Duodenal mucosa (tissue), 2 donors: ENCODE results near the gene BTN1A1.

ENCODE experiments used
- H3K27ac ChIP-seq: one replicate; pipeline ENCODE4 v1.7.0; 2013; ENCODE audit warnings: low read depth, low read length
- H3K27me3 ChIP-seq, 2 donors: one replicate each; pipeline ENCODE4 v1.7.0; 2013; ENCODE audit warnings: low read length in 2 of 2, control low read depth in 1 of 2; ENCODE audit not compliant: insufficient read depth in 2 of 2, control insufficient read depth in 1 of 2
- H3K36me3 ChIP-seq, 2 donors: one replicate each; pipeline ENCODE4 v1.7.0; 2013; ENCODE audit warnings: low read length in 2 of 2, control low read depth in 1 of 2; ENCODE audit not compliant: insufficient read depth in 2 of 2, control insufficient read depth in 1 of 2
- H3K4me1 ChIP-seq, 2 donors: one replicate each; pipeline ENCODE4 v1.7.0; 2013; ENCODE audit warnings: low read length in 2 of 2, control low read depth in 1 of 2; ENCODE audit not compliant: insufficient read depth in 2 of 2, control insufficient read depth in 1 of 2
- H3K4me3 ChIP-seq, 2 donors: one replicate each; pipeline ENCODE4 v1.7.0; 2013; ENCODE audit warnings: low read length in 2 of 2, low read depth in 1 of 2
- H3K9ac ChIP-seq, 2 donors: one replicate each; pipeline ENCODE4 v1.7.0; 2013; ENCODE audit warnings: low read length in 2 of 2, low read depth in 1 of 2
- H3K9me3 ChIP-seq, 2 donors: one replicate each; pipeline ENCODE4 v1.7.0; 2013; ENCODE audit warnings: low read length in 2 of 2, control low read depth in 1 of 2; ENCODE audit not compliant: control insufficient read depth in 1 of 2

BTN1A1 gene

GRCh38 chr6:26550250-26550993, 50.3 kb downstream of the BTN1A1 start:
- Histone ChIP-seq H3K27me3 (no peaks in the 10 kb centered on the region), H3K9me3 (no peaks in the 10 kb centered on the region), H3K4me1 (peaks cover 7 to 11% of the 10 kb centered on the region in 2 donors), H3K9ac (no peak overlapping the region), H3K36me3 (peaks cover 5 to 10% of the 10 kb centered on the region in 2 donors), H3K4me3 (peak overlapping the region; percentile 69 to 83), H3K27ac (no peak overlapping the region)

GRCh38 chr6:26552205-26552604, 52.1 kb downstream of the BTN1A1 start:
- H3K27me3 ChIP-seq = no peaks in the 10 kb centered on the region
- H3K4me3 ChIP-seq = no peak overlapping the region
- H3K9me3 ChIP-seq = no peaks in the 10 kb centered on the region
- H3K9ac ChIP-seq = no peak overlapping the region
- H3K27ac ChIP-seq = no peak overlapping the region
- peaks cover 7 to 11% of the 10 kb centered on the region in 2 donors for H3K4me1 ChIP-seq
- no peaks in the 10 kb centered on the region for H3K36me3 ChIP-seq

GRCh38 chr6:26552640-26553188, 52.6 kb downstream of the BTN1A1 start:
- Histone ChIP-seq H3K9ac (peak overlapping the region in 1 of 2 donors; percentile 50), H3K27ac (no peak overlapping the region), H3K36me3 (no peaks in the 10 kb centered on the region), H3K4me1 (peaks cover 7 to 11% of the 10 kb centered on the region in 2 donors), H3K9me3 (no peaks in the 10 kb centered on the region), H3K4me3 (peak overlapping the region; percentile 70 to 89), H3K27me3 (no peaks in the 10 kb centered on the region)

- Histone ChIP-seq H3K27ac (no peak overlapping the region), H3K9me3 (no peaks in the 10 kb centered on the region), H3K36me3 (no peaks in the 10 kb centered on the region), H3K9ac (peak overlapping the region; percentile 50 to 76), H3K27me3 (no peaks in the 10 kb centered on the region), H3K4me3 (peak overlapping the region; percentile 70 to 89), H3K4me1 (peaks cover 7 to 11% of the 10 kb centered on the region in 2 donors)
These were observed 53.1 kb downstream of the BTN1A1 start for GRCh38 chr6:26553264-26553634.

GRCh38 chr6:26553635-26554446, 53.7 kb downstream of the BTN1A1 start:
- H3K27ac ChIP-seq = peak overlapping the region; percentile 36
- H3K4me1 ChIP-seq = peaks cover 7 to 11% of the 10 kb centered on the region in 2 donors
- H3K36me3 ChIP-seq = no peaks in the 10 kb centered on the region
- no peaks in the 10 kb centered on the region for H3K27me3 ChIP-seq
- H3K9me3 ChIP-seq = no peaks in the 10 kb centered on the region
- peak overlapping the region; percentile 70 to 89 for H3K4me3 ChIP-seq
- H3K9ac ChIP-seq = peak overlapping the region; percentile 50 to 76

- H3K9ac ChIP-seq = peak overlapping the region in 1 of 2 donors; percentile 27
- no peak overlapping the region for H3K27ac ChIP-seq
These were observed 54.3 kb downstream of the BTN1A1 start for GRCh38 chr6:26554447-26554696.

GRCh38 chr6:26554697-26555504, 54.8 kb downstream of the BTN1A1 start:
- peak overlapping the region; percentile 70 to 89 for H3K4me3 ChIP-seq
- H3K27me3 ChIP-seq = no peaks in the 10 kb centered on the region
- peak overlapping the region in 1 of 2 donors; percentile 27 for H3K9ac ChIP-seq
- H3K27ac ChIP-seq = no peak overlapping the region
- H3K36me3 ChIP-seq = no peaks in the 10 kb centered on the region
- peaks cover 7 to 11% of the 10 kb centered on the region in 2 donors for H3K4me1 ChIP-seq
- H3K9me3 ChIP-seq = no peaks in the 10 kb centered on the region

More at GRCh38 chr6:26554447-26554696, 54.3 kb downstream of the BTN1A1 start:
- no peaks in the 10 kb centered on the region for H3K27me3 ChIP-seq
- H3K4me3 ChIP-seq = peak overlapping the region; percentile 70 to 89
- no peaks in the 10 kb centered on the region for H3K9me3 ChIP-seq
- no peaks in the 10 kb centered on the region for H3K36me3 ChIP-seq
- peaks cover 7 to 11% of the 10 kb centered on the region in 2 donors for H3K4me1 ChIP-seq

GRCh38 chr6:26555505-26556262, 55.6 kb downstream of the BTN1A1 start:
- H3K27ac ChIP-seq = no peak overlapping the region
- H3K9me3 ChIP-seq = no peaks in the 10 kb centered on the region
- H3K4me3 ChIP-seq = peak overlapping the region in 1 of 2 donors; percentile 70
- no peaks in the 10 kb centered on the region for H3K36me3 ChIP-seq
- H3K4me1 ChIP-seq = peaks cover 7 to 8% of the 10 kb centered on the region in 2 donors
- no peaks in the 10 kb centered on the region for H3K27me3 ChIP-seq
- no peak overlapping the region for H3K9ac ChIP-seq

GRCh38 chr6:26556263-26557070, 56.4 kb downstream of the BTN1A1 start:
- Histone ChIP-seq H3K27me3 (no peaks in the 10 kb centered on the region), H3K4me1 (peaks cover 7 to 8% of the 10 kb centered on the region in 2 donors), H3K9me3 (no peaks in the 10 kb centered on the region), H3K27ac (no peak overlapping the region), H3K9ac (no peak overlapping the region), H3K4me3 (no peak overlapping the region), H3K36me3 (no peaks in the 10 kb centered on the region)
